GM21360 (cell line): ENCODE data around the gene TMEM256.

Source experiments
- ATAC-seq: cut with Tn5 transposase; IDR thresholded peaks from one replicate; pipeline ENCODE4 v1.9.1; 2021; ENCODE audit warnings: mild to moderate bottlenecking, moderate library complexity; ENCODE audit not compliant: unreplicated experiment

Gene TMEM256

DNA sequence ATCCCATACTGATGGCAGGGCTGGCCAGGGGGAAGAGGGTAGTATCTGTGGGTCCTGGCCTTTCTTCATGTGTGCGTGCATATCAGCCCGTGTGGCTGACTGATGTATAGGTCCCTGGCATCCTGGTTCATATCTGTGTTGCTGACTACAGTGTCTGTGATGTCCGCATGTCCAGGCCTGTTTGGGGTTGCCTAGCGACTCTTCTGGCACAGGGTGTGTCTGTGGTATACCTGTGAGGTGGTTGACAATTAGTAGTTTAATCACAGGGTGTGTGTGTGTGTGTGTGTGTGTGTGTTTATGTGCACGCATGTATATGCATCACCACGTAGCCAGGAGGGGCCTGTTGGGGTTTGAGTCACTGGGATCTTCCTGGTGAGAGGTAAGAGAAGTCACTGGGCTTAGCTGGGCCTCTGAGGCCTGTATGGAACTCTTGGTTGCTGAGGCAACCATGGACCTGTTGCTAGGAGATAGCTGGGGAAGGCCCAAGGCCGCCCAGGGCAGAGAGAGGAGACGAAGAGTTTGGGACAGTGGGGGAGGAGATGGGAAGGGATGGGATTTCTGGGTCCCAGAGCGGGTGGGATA, 49.5 kb downstream of the TMEM256 start:
- no peak for ATAC-seq
